G401.6 (cell line): Measurements from ENCODE around the gene CTNND2.

ENCODE experiments used
- FAIRE-seq: peaks from 2 replicates; lab custom pipeline; 2012; peaks lifted over from hg19 to GRCh38; lab: Jason Lieb, UNC

Gene CTNND2, protein sequence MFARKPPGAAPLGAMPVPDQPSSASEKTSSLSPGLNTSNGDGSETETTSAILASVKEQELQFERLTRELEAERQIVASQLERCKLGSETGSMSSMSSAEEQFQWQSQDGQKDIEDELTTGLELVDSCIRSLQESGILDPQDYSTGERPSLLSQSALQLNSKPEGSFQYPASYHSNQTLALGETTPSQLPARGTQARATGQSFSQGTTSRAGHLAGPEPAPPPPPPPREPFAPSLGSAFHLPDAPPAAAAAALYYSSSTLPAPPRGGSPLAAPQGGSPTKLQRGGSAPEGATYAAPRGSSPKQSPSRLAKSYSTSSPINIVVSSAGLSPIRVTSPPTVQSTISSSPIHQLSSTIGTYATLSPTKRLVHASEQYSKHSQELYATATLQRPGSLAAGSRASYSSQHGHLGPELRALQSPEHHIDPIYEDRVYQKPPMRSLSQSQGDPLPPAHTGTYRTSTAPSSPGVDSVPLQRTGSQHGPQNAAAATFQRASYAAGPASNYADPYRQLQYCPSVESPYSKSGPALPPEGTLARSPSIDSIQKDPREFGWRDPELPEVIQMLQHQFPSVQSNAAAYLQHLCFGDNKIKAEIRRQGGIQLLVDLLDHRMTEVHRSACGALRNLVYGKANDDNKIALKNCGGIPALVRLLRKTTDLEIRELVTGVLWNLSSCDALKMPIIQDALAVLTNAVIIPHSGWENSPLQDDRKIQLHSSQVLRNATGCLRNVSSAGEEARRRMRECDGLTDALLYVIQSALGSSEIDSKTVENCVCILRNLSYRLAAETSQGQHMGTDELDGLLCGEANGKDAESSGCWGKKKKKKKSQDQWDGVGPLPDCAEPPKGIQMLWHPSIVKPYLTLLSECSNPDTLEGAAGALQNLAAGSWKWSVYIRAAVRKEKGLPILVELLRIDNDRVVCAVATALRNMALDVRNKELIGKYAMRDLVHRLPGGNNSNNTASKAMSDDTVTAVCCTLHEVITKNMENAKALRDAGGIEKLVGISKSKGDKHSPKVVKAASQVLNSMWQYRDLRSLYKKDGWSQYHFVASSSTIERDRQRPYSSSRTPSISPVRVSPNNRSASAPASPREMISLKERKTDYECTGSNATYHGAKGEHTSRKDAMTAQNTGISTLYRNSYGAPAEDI (N-terminal part only)

DNA sequence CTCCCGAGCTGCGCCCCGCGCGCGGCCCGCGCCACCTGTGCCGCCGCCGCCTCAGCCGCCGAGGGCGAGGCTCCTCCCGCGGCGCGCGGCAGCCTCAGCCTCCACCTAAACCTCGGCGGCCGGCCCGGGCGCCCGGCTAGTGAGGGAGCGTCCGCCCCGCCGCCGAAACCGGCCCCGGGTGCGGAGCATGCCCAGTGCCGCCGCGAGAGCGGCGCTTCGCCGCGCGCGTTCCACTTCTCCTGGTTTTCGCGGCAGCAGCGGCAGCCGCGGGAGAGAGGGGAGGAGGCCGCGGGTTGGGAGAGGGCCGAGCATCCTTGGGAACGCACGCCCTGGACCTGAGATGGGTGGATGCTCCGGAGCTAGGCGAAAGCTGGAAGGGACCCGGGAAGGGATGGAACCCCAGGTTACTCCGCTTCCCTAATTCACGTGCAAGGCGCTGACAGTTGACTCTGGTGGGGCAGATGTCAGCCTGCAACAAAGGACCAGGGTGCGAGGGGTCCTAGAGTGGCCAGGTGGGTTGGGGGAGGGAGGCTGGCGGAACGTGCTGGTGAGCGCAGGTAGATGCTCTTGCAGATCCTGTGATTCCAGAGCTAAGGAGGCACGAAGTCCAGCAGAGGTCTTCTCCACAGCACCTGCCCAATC lies at the start of gene CTNND2:
TSS of gene CTNND2 (minus strand) at position 182 of the 642 bp plus-strand sequence. CDS start 593 bp downstream, outside the sequence.
- no peak for FAIRE-seq

DNA sequence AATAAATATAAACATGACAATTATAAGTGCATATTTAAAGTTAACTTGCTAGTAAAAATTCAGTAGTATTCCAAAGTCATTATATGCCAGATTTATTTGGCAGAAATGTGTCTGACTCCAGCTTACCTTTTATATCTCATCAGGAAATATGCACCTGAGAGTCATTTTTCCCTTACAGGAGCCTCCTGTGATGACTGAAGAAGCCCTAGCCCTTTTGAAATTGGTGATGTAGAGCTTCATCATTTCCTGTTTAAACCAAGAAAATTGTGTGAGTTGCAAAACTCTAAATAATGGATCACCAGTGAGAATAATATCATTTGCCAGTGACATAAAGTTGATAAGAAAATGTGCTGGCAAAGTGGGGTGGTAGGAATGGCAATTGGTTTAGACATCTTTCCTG lies 42.1 kb upstream of the CTNND2 start:
- no peak for FAIRE-seq

DNA sequence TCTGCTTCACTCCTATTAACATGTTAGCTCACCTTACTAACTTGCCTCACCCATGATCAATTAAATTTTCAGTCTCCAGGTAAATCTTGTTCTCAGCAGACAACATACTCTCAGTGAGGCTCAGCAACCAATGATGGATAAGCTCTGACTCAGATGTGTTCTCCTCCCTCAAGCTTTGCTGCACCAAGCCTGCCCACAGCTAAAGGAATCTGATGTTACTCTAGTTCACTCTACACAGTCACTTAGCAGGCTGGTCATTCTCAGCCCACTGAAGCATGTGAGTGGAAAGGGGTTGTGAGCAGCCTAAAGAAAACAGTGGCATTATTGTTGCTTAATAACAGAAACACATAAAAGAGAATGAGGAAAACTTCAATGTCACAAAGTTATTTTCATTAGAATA lies 37.3 kb upstream of the CTNND2 start:
- no peak for FAIRE-seq

DNA sequence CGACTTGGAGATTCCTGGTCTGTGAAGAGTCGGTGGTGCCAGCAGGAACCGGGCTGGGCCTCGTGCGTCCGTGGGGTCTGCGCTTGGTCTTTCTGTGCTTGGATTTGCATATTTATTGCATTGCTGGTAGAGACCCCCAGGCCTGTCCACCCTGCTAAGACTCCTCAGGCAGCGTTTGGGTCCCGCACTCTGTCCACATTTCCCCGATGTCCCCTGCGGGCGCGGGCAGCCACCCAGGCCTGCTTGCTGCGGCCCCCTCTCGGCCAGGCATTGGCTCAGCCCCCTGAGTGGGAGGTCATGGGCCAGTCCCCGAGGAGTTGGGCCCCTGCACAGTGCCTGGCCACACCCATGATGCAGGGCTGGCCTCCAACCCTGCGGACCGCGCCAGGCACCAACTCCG lies 27.4 kb upstream of the CTNND2 start:
- no peak for FAIRE-seq

DNA sequence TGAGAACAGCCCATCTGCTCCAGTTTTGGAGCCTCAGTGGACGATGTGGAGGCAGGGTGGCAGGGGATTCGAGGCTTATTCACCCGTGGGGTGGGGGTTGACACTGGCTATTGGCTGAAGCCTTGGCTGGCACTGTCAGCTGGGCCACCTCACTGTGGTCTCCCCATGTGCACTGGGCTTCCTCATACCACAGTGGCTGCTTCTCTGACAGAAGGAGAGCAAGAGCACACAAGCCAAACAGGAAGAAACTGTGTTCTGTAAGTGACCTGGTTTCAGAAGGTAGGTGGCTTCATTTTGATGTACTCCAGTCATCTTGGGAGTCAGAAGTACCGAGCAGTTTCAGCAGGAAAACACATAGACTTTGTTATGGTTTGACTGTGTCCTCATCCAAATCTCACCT lies 24.7 kb upstream of the CTNND2 start:
- no peak for FAIRE-seq

DNA sequence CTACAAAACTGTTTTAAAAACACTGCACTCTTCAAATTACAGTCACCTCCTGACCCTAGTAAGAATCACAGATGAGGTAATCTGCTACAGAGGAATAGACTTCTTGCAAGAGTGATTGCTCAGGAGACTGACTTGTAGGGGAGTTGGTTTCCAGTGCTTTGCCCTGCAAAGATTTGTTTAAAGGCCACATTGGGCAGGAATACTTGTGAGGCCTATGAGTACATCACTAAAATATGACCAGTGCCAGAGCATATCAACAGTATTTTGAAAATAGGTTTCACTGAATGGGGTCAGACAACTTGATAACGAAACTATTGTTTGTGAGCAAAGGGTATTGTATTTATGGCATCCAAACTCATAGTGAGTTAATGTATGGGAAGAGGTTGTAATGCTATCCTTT lies 21.5 kb upstream of the CTNND2 start:
- FAIRE-seq: no peak

DNA sequence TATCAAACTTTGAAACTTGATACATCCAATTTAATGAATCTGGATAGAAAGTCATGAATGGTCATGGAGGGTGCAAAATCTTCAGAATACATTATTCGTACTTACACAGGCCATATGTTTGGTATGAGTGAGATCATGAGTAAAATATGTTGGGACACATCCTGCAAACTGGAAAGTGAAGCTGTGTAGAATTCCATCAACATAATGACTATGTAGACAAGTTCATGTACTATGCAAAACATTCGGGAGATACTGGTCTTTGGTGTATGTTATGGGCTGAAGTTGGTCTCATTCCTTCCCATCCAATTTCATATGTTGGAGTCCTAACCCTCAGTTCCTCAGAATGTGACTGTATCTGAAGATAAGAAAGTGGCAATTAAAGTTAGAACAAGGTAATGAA lies 18.1 kb upstream of the CTNND2 start:
- FAIRE-seq: no peak

DNA sequence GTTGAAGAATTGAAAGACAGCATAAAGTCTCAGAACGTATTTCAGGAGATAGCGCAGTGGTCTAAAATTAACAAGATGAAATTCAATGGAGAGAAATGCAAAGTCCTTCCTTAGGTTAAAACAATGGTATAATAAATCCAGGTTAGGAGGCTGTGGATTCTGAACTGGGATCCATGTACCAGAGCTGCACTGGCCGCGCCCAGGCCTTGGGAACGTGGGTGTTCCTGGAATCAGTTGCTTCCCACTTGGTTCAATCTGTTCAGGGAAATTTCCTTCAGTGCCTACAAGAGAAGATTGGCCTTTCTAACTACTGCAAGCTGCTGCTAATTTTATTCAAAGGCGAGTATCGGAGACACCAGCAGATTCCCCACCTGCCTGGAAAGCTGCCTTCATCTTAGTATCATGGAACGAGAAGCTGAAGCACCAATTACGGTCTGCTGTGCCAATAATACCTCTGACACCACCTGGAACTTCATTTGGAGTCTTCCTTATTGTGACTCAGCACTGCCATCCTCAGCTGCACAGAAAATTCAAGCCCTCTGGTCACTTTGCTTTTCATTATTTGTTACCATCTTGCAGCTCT lies 14.3 kb upstream of the CTNND2 start:
- no peak for FAIRE-seq

DNA sequence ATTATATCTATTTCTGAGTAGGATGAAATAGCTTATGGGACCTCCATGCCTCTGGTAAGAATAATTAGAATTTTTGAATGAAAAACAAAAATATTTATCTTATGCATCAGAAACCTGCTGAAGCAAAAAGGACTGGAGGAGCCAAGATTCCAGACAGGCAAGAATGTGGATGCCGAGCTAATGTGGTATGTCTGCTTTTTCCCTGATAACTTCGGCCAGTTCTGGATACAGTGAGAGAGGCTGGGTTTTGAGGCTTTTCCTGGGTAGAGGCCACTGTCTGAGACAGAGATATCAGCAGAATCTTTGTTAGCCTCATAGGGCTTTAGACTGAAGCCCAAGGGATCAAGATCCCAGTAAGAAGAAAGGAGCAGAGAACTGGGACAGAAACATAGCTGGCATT lies 5.2 kb upstream of the CTNND2 start:
- FAIRE-seq: no peak

DNA sequence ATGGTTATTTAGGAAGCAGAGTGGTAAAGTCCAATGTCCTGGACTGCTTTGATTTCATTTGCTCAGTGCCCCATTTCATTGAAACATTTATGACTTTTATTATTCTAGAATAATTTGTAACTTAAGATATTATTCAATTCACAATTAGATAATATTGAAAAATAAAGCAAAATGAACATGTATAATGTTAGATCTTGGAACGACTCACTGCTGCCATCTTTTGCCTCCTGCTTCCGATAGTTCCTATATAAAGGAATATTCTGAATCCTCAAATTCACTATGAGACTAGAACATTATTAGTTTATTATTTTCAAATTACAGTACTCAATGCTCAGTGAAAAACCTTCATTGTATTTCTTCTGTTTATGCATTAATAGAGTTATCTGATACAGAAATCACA lies 2.3 kb upstream of the CTNND2 start:
- FAIRE-seq: no peak

DNA sequence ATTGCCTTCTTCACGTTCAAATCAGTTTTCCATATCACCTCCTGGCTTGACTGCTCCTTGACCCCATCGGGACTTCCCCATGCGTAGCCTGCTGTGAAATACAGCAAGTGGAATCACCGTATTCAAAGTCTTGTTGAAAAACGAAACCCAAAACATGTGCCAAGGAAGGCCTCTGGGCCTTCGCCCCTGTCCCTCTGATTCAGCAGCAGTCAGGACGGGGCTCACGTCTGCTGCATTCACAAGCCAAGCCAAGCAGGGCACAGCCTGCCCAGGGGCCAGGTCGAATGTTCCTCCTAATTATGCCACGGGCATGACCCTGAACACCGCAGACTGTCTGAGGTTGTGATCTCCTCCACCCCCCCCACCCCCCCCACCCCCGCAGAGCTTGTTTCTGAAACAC lies 960 bp upstream of the CTNND2 start:
- no peak for FAIRE-seq

DNA sequence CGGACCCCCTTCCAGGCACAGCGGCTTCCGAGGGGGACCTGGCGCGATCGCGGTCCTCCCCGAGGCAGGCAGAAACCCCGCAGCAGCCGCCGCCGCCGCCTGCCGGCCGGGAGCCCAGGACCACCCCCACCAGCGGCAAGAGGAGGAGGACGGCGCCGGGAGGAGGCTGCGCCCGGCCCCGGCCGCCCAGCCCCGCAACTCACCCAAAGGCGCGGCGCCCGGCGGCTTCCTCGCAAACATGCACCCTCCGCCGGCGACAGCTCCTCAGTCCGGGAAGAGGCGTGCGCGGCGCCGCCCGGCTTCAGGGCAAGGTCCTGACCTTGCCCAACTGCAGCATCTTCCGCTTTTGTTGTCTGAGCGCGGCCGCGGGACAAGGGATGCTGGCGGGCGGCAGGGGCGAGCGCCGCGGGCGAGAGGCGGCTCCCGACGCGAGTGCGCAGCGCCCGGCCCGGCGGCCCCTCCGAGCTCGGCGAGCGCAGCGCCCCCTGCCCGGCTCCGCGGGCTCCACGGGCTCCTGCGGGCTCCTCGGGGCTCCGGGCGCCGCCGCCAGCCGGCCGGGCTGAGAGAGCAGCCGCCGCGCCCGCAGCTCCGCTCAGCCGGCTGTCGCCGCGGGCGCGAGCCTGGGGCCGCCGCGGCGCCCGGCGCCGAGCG lies 507 bp downstream of the CTNND2 start:
- no peak for FAIRE-seq

DNA sequence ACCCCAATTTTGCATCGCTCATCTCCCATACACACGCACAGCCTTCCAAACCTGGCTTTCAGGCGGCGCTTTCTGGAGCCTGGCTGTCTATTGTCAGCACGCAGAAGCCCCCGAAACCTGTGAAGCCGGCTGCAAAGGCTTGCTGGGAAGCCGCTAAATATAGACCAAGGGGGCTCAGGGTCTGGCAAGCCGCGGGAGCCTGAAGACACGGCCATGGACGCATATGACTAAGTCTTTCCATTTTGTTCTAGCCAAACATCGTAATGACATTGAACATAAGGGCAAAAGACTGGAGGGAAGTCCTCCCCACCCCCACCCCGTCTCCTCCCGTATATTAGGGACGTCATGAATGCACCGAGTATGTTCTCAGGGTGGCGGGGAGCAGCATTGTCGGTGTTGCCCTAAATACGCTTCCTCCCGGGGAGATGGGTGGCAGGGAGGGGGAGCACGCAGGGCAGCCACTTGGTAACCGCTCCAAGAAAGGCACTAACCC lies 1.1 kb downstream of the CTNND2 start:
- FAIRE-seq: no peak

DNA sequence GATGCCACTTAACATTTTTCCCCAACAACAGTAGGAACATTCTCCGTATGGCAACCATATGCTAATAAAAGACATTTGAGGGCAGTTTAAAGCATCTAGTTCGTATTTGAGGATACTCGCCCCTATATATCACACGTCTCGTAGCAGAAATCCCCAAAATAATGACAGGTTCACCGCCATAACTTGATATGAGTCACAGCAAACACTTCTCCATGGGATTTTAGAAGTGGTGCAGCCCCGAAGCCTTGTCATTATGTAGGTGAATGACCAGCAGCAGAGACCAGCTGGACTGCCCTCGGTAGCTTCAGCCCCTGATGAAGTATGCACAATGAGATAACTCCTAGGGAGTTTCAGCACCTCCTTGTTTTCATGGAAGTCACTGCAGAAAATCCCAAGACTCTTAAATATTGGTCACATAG lies 2.0 kb downstream of the CTNND2 start:
- FAIRE-seq: no peak

DNA sequence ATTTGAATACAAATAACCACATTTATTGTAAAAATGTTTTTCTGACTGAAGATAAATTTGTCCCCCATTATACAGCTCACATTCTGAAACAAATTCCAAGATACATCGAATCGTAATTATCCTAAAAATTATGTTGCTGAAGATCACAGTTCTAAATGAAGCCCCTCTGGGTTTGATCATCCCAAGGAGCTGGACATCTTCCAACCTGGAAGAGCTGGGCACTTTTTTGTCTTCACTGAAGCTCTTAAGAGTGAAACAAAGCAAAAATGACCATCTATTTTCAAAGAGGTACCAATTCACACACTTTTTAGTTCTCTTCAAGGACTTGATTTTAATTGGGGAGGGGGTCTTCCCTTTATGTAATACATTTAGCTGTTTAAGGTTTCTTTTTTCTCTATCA lies 5.5 kb downstream of the CTNND2 start:
- no peak for FAIRE-seq

DNA sequence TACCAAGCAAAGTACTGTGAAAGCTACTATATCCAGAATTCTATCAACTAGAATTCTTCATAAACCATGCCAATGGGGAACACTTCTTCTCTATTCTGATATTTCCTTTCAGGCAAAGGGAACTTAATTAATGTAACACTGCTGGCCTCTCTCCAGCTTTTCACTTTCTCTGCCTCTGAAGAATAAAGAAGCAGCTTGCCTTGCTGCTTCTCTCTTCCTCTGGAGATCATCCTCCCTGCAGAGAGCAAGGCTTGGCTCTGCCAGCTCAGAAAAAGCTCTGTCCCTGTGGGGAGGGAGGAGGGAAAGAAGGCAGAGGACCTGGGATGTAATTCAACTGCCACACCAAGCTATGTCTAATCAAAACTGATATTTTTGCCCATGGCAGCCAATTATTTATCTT lies 6.5 kb downstream of the CTNND2 start:
- no peak for FAIRE-seq

DNA sequence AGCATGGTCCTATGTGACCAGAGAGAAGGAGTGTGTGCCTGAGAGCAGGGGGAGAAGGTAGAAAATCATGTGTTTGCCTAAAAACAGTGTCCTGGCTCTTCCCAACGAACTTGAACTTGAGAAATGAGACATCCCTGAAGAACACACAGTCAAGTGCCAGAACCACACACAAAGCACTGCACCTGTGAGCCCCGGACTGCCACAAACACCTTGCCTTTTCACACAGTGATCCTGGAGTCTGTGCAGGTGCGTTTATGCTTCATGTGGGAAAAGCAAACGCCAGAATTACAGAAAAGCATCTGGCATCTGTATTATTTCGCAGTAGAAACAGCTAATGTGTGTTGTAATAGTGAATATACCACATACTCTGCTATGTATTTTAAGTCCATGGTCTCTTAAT lies 9.3 kb downstream of the CTNND2 start:
- no peak for FAIRE-seq

DNA sequence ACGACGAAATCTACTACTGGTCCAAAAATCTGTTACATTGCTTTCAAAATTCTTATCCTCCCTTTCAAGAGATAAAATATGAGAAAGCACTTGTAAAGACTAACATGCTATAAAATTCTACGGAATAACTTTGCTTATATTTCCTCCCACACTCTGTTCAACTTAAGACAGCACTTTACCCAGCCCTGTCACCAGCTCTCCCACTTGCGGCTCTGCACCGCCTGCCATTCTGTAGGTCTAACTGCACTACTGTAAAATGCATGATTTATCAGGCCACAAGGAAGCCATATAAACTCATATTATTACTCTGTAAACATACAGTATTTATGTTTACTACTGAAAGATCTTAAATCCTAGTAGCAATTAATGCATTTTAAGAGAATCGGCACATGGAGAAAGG lies 11.4 kb downstream of the CTNND2 start:
- no peak for FAIRE-seq

DNA sequence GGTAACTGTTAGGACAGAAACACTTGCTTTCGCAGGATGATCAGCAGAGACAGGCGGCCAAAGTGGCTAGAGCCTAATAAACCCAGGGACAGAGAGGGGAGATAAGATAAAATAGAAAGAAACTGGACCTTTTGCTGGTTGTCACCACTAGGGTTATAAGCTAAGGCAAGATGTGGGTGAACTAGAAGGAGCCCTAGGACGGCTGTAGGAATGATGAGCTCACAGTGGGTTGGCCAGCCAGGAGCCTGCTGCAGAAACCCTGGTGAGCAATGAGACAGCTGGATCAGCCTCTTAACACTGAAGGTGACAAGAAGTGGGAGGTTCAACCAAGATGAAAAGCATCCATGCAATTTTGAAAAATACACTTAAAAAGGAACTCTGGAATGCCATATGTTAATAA lies 13.5 kb downstream of the CTNND2 start:
- FAIRE-seq: no peak

DNA sequence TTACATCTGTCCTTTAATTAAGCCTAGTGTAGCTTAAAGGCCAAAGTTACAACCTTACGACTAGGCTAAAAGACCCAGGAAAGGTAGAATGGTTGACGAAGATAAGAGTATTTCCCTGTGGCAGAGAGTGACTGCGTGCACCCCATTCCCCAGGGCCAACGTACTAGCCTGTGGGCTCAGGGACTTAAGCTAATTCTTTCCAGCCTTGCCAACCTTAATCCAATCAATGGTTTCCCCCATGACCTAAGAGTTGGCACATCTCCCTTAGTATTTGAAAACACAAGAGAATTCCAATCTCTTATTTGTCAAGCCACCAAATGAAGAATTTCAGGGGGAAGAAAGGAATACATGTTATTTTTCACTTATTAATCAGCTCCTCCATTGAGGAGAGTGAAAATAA lies 16.0 kb downstream of the CTNND2 start:
- no peak for FAIRE-seq

DNA sequence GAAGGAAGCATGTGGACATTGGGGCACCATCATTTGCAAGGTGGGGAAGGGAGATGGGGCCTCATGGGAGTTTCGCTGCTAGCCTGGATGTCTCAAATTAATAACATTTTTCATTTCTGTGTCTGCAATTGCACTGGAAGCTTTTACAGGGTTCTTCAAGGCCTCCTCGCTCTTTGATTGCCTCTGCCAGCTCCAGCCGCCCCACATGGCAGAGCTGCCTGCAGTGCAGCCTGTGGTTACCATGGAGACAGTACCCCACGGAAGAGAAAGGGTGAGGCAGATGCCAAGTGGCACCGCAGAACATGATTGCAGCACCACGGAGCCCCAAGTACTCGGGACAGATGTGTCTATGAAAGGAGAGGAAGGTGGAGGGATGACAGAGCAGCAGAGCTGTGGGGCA lies 25.4 kb downstream of the CTNND2 start:
- no peak for FAIRE-seq
